Vagina (tissue), 2 donors: Measurements from ENCODE around the gene DNAH8. TPM values are rescaled to one million over a fixed set of nuclear protein-coding genes. Genes with fewer than 3 reads are reported as not detected.

Experiments
- DNase-seq, 2 donors: peaks; one replicate each; pipeline ENCODE4 v3.0.0-alpha.2; 2017; ENCODE audit errors: extremely low spot score in 2 of 2
- H3K27ac ChIP-seq: fragments of 200-600 bp; sonication (generic); one replicate; pipeline ENCODE4 v1.5.1; 2019
- H3K27me3 ChIP-seq: fragments of 200-600 bp; sonication (generic); one replicate; pipeline ENCODE4 v1.5.1; 2019
- H3K36me3 ChIP-seq, 2 donors: fragments of 200-600 bp; sonication (generic); one replicate each; pipeline ENCODE4 v1.5.1; 2017 to 2019
- H3K4me1 ChIP-seq: fragments of 200-600 bp; sonication (generic); one replicate; pipeline ENCODE4 v1.5.1; 2019
- H3K4me3 ChIP-seq, 2 donors: fragments of 200-600 bp; sonication (generic); 1 replicate in 1 of 2; 2 replicates in 1 of 2; pipeline ENCODE4 v1.5.1; 2016 to 2019
- H3K9me3 ChIP-seq: fragments of 200-600 bp; sonication (generic); one replicate; pipeline ENCODE4 v1.5.1; 2019
- CTCF ChIP-seq, 3 experiments: fragments of 450-650 bp in 2 of 3; fragments of 200-600 bp in 1 of 3; sonication (generic) in 1 of 3; IDR thresholded peaks; one replicate each; pipeline ENCODE4 v1.5.1; 2017 to 2019; ENCODE audit warnings: antibody characterized with exemption in 3 of 3, mild to moderate bottlenecking in 2 of 3, moderate library complexity in 2 of 3
- POLR2A ChIP-seq, 2 donors: fragments of 450-650 bp; IDR thresholded peaks; one replicate each; pipeline ENCODE4 v1.6.1; 2017; ENCODE audit warnings: antibody characterized with exemption in 2 of 2, mild to moderate bottlenecking in 2 of 2, moderate library complexity in 2 of 2
- POLR2AphosphoS5 ChIP-seq, 2 donors: sonication (generic); formaldehyde crosslinking; IDR thresholded peaks; one replicate each; pipeline ENCODE4 v1.9.0; 2017; ENCODE audit warnings: antibody characterized with exemption in 2 of 2, mild to moderate bottlenecking in 2 of 2, low read depth in 1 of 2; ENCODE audit not compliant: insufficient read depth in 1 of 2
- intact Hi-C: fragments of 100-400 bp; cut with DNase I; formaldehyde crosslinking; loops from one replicate; pipeline ENCODE4 v1.15.1; 2023
- total RNA-seq: library from RNA; depleted of rRNA; stranded (reverse); fragments of >200 nt; gene quantifications from one replicate; pipeline ENCODE4 v1.2.3, GENCODE V29; 2016

The DNAH8 gene
- total RNA-seq, 1 donor from 2014 or later = not detected

- H3K4me3 ChIP-seq = no peak overlapping the region
- no peaks in the 10 kb centered on the region for H3K9me3 ChIP-seq
- H3K4me1 ChIP-seq = peaks cover 10% of the 10 kb centered on the region
- H3K36me3 ChIP-seq = no peaks in the 10 kb centered on the region
- H3K27ac ChIP-seq = no peak overlapping the region
- TF ChIP-seq POLR2A (IDR thresholded peaks at IDR 0.05) = no peak
- TF ChIP-seq POLR2AphosphoS5 (IDR thresholded peaks at IDR 0.05; ENCODE audit: insufficient read depth in 1 of 2, low read depth in 1 of 2) = no peak
- TF ChIP-seq CTCF (IDR thresholded peaks at IDR 0.05) = no peak
- H3K27me3 ChIP-seq = peaks cover 7% of the 10 kb centered on the region
- intact Hi-C loops = no loop called here
- no peak for DNase-seq
These were observed 329.1 kb downstream of the DNAH8 start for GRCh38 chr6:39044181-39044580.

GRCh38 chr6:39047434-39048327 is 332.6 kb downstream of the DNAH8 start:
- Histone ChIP-seq H3K4me3 (no peak overlapping the region), H3K4me1 (peaks cover 10% of the 10 kb centered on the region), H3K36me3 (no peaks in the 10 kb centered on the region), H3K9me3 (no peaks in the 10 kb centered on the region), H3K27me3 (peaks cover 7% of the 10 kb centered on the region), H3K27ac (no peak overlapping the region)
- intact Hi-C loops = no loop called here
- no peak for DNase-seq
- no peak for TF ChIP-seq POLR2AphosphoS5 (IDR thresholded peaks at IDR 0.05; ENCODE audit: insufficient read depth in 1 of 2, low read depth in 1 of 2)

GRCh38 chr6:39048481-39049399 is 333.6 kb downstream of the DNAH8 start, which contains the start of gene GLP1R:
Gene GLP1R, plus strand, starts transcription at chr6:39048781. Its CDS starts 60 bp downstream, at chr6:39048841.
- Histone ChIP-seq H3K27me3 (peaks cover 7% of the 10 kb centered on the region), H3K36me3 (no peaks in the 10 kb centered on the region), H3K4me3 (peak within 1 kb of the TSS in 1 of 2 donors; percentile 29), H3K9me3 (no peaks in the 10 kb centered on the region), H3K4me1 (peaks cover 10% of the 10 kb centered on the region), H3K27ac (no peak within 1 kb of the TSS)
- TF ChIP-seq CTCF (IDR thresholded peaks at IDR 0.05) = no peak
- no peak for TF ChIP-seq POLR2A (IDR thresholded peaks at IDR 0.05)
- TF ChIP-seq POLR2AphosphoS5 (IDR thresholded peaks at IDR 0.05; ENCODE audit: insufficient read depth in 1 of 2, low read depth in 1 of 2) = no peak
- intact Hi-C loops = no loop called here
- DNase-seq = no peak

- H3K36me3 ChIP-seq = no peaks in the 10 kb centered on the region
- peaks cover 7% of the 10 kb centered on the region for H3K27me3 ChIP-seq
- intact Hi-C loops = no loop called here
- peaks cover 10% of the 10 kb centered on the region for H3K4me1 ChIP-seq
- no peaks in the 10 kb centered on the region for H3K9me3 ChIP-seq
- no peak for DNase-seq
- H3K4me3 ChIP-seq = no peak overlapping the region
- H3K27ac ChIP-seq = no peak overlapping the region
- TF ChIP-seq POLR2A (IDR thresholded peaks at IDR 0.05) (no peak), POLR2AphosphoS5 (IDR thresholded peaks at IDR 0.05; ENCODE audit: insufficient read depth in 1 of 2, low read depth in 1 of 2) (no peak), CTCF (IDR thresholded peaks at IDR 0.05) (no peak)
These were observed 334.6 kb downstream of the DNAH8 start for GRCh38 chr6:39049575-39050283.
